HG02588 (cell line): Measurements from ENCODE around the gene ORC5.
"Not testable (repeated sequence)": the region's sequence is repeated elsewhere in the genome, so short reads cannot be mapped to it uniquely, and the experiment has no call there.

Experiments used
- ATAC-seq: cut with Tn5 transposase; IDR thresholded peaks from one replicate; pipeline ENCODE4 v1.9.1; 2021; ENCODE audit warnings: mild to moderate bottlenecking, moderate library complexity; ENCODE audit not compliant: unreplicated experiment

ORC5 gene

GRCh38 chr7:104192434-104192833 lies 15.4 kb downstream of the ORC5 start:
- no peak for ATAC-seq

- ATAC-seq: no peak
Observed at GRCh38 chr7:104185346-104185745, 22.5 kb downstream of the ORC5 start.

GRCh38 chr7:104179178-104179577 lies 28.6 kb downstream of the ORC5 start:
- ATAC-seq: no peak

- not testable (repeated sequence) for ATAC-seq
Observed at GRCh38 chr7:104177565-104178083, 30.2 kb downstream of the ORC5 start.

DNA sequence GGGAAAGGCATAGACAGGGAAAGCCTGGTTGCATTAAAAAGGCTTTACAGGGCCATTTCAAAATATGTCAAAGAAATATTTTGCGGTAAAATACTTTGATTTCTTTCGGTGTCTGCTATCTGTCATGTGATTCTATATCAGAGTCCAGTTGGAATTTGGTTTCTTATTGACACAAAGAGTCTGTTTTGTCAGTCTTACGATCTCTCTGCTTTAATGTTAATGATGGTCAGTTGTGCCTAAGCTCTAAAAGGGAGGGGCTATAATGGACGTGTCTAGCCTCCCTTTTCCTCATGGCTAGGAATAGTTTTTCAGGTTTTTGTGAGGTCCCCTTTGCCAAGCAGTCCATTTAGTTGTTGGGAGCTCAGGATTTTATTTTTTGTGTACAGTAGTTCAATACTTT lies 31.5 kb downstream of the ORC5 start:
- ATAC-seq: no peak

DNA sequence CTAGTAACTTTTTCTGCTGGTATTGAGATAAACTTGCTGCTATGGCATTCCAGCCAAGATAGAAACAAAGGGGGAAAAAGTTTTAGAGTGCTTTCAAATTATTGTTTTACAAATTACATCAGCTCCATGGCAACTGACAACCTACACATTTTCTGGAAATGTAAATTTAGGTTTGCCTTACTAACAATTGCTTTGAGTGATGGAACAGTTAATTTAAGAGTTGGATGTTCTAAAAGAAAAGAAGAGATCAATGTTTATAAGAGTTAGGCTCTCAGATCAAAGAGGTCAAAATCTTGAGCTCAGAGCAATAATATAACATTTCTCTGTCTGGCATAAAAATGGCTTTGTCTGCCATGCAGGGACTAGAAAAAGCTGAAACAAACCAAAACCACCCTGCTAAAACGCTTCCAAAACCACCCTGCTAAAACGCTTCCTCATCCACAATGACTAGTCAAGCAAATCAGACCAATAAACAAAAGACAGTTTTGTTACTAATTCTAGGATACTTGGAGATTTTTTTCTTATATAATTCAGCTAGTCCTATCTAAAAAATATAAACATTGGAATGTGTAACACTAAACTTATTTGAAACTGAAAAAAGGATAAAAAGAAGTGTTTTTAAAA lies 32.3 kb downstream of the ORC5 start:
- ATAC-seq: no peak

DNA sequence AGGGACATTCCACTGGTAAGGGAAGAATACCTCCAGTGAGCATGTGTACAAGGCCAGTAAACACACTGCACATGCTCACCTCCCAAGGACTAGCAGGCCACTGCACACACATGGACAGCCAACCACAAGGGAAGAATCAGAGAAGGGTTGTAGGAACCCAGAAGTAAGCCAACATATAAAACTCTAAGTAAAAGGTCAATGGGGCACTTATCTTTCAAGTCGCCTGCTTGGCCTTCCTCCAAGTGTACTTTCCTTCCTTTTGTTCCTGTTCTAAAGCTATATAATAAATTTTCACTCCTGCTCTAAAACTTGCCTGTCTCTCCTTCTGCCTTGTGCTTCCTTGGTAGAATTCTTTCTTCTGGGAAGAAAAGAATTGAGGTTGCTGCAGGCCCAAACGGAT lies 33.0 kb downstream of the ORC5 start:
- no peak for ATAC-seq

DNA sequence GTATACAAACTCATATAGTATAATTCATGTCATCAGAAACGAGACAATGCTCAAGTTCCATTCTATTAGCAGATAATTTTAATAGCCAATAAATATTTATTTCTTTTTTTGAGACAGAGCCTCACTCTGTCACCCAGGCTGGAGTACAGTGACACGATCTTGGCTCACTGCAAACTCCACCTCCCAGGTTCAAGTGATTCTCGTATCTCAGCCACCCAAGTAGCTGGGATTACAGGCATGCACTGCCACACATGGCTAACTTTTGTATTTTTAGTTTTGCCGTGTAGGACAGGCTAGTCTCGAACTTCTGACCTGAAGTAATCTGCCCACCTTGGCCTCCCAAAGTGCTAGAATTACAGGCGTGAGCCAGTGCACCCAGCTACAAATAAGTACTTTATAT lies 45.7 kb downstream of the ORC5 start:
- no peak for ATAC-seq

DNA sequence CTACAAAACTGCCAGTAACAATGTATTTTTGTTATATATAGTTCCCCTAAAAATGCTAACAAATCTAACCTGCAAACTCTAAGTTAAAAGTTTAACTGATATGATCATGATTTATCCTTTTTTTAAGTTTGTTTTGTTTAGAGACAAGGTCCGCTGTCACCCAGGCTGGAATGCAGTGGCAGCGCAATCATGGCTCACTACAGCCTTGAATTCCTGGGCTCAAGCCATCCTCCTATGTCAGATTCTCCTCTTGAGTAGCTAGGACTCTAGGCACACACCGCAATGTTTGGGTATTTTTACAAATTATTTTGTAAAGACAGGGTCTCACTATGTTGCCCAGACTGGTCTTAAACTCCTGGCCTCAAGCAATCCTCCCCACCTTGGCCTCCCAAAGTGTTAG lies 46.6 kb downstream of the ORC5 start:
- no peak for ATAC-seq

- ATAC-seq: no peak
Observed at GRCh38 chr7:104160375-104160774, 47.4 kb downstream of the ORC5 start.

DNA sequence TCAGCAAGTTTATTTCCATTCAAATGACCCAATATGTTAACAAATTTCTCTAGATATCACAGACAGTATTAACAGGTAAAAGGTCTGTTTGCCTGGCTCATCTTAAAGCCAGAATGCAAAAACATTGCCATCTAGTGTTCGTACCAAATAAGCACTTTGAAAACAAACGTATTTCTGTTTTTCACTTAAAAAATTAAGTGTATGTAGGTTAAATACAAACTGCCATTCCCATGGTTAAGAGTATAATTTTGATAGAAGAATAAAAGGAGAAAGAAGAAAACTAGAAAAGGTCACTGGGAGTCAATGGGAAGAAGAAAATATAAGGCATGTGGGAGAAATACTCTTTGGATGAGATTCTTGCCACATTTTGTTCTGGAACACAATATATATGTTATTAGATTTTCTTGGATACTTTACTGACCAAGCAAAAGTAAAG lies 51.0 kb downstream of the ORC5 start:
- no peak for ATAC-seq

GRCh38 chr7:104153287-104153686 lies 54.5 kb downstream of the ORC5 start:
- ATAC-seq: no peak

- no peak for ATAC-seq
Observed at GRCh38 chr7:104152468-104152867, 55.3 kb downstream of the ORC5 start.

GRCh38 chr7:104150470-104150869 lies 57.3 kb downstream of the ORC5 start:
- no peak for ATAC-seq

DNA sequence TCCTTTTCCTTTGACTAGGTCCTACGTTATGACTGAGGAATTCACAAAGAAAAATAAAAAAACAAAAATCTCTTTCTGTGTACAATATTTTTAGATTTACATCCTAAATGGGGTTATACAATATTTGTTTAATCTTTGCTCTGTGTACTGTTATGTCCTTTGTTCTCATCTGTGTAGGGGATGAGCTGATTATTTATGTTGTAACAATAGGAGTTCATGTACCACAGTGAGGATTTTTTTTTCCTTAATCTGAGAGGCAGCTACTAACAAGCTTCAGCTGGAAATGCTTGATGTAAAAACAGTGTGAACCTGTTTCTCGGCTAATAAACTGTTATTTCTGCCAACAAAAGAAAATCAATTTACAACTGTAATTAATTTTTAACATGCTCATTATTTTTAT lies 58.0 kb downstream of the ORC5 start:
- no peak for ATAC-seq

DNA sequence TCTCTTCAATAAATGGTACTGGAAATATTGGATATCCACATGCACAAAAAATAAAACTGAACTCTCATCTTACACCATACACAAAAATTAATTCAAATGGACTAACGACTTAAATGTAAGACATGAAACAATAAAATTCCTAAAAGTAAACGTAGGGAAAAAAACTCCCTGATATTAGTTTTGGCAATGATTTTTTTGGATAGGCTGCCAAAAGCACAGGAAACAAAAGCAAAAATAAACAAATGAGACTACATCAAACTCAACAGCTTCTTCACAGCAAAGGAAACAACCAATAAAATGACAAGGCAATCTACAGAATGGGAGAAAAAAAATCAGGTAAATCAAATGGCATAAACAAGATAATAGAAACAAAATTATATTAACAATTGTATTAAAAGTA lies 65.7 kb downstream of the ORC5 start:
- ATAC-seq: no peak

- ATAC-seq: no peak
Observed at GRCh38 chr7:104137971-104138370, 69.8 kb downstream of the ORC5 start.

GRCh38 chr7:104137511-104137910 lies 70.3 kb downstream of the ORC5 start:
- ATAC-seq: no peak

DNA sequence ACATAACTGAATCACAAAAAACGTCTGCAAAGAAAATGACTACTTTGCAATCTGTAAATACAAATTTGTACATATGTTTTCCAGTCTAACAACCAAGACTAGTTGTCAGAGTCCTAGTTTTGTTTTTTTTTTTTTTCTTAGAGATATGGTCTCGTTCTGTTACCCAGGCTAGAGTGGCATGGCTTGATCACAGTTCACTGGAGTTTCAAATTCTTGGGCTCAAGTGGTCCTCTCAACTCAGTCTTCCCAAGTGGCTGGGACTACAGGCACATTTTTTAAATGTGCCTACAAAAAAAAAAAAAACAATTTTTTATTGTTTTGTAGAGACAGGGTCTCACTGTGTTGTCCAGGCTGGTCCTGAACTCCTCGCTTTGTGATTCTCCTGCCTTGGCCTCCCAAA lies 70.8 kb downstream of the ORC5 start:
- no peak for ATAC-seq

DNA sequence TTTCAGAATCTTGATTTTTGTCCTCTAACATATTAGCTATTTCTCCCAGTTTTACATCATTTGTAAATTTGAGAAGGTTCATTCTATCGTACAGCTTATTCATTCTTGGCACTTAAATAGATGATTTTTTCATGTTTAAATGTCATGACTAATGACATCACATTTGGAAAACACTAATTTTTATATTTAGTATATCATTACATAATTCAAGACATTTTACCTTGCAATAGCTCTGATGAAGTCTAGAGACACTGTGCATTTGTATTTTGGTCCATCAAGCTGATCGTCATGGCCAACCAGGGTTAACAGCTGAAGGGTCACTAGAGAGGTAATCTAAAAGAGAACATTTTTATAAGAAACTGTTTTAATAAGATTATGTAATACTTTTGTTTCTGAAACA lies 71.3 kb downstream of the ORC5 start:
- no peak for ATAC-seq

- no peak for ATAC-seq
Observed at GRCh38 chr7:104135760-104136558, 71.9 kb downstream of the ORC5 start.

- ATAC-seq: no peak
Observed at GRCh38 chr7:104133238-104133637, 74.6 kb downstream of the ORC5 start.
